Embryonic facial prominence (tissue), 1 donor: Measurements from ENCODE around the gene BCKDK.

Source experiments
- DNase-seq: peaks from one replicate; pipeline ENCODE4 v3.0.0-alpha.2; 2016; ENCODE audit errors: extremely low spot score

Gene BCKDK

DNA sequence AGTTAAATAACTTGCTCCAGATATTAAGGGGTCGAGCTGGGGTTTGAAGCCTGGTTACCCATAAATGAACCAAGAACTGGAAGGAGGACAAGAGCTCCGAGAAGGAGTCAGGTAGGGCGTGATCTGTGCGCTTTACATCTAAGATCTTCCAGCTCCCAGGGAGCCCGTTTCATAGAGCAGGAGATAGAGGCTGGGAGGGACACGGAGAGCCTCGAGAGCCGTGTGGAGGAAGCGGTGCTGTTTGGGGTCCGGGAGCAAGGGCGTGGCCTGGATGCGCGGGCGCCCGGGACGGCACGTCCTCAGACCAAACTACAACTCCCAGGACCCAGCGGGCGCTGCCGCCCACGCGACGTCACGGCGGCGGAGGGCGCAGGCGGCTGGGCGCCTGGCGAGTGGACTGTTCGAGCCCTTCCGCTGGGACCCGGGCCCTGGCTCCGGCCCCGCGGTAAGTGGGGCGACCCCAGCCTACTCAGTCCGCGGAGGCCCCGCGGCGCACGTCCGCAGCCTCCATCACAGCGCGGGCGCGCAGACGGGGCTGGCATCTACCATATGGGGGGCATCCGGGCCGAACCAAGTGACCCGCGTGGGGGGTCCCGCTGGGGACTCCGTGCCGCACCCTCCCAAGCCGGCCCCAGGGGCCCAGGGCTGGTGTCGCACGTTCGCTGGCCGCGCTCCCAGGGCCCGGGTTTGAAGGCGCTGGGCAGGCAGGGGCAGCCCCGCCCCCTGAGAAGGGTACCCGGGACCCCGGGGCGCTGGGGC lies at the start of gene BCKDK:
Gene BCKDK (plus strand): TSS at position 352 of the 759 bp plus-strand sequence. CDS start 838 bp downstream, outside the sequence.
- DNase-seq: no peak

DNA sequence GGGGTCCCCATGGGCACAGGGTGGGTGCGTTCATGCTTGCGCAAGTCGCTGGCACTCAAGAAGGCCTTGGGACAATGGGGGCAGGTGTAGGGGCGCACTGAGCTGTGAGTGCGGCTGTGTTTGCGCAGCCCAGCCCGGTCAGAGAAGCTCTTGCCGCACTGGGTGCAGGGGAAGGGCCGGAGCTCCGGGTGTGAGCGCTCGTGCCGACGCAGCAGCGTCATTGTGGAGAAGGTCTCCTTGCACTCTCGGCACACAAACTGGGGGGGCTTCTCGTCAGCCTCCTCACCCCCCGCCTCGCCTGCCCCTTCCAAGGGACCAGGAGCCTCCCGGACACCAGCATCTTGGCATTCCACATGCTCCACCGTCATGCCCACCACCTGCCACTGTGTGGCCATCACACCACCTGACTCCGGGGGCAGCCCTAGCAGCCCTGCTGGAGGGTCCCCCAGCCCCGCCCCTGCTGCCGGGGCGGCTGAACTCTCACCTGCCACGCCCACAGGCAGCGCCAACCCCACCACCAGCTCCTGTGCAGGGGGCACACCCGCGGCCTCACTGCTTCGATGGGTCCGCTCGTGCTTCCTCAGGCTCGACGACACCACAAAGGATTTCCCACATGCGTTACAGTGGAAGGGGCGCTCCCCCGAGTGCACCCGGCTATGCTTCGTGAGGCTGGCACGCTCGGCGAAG lies 46.9 kb upstream of the BCKDK start:
- no peak for DNase-seq

DNA sequence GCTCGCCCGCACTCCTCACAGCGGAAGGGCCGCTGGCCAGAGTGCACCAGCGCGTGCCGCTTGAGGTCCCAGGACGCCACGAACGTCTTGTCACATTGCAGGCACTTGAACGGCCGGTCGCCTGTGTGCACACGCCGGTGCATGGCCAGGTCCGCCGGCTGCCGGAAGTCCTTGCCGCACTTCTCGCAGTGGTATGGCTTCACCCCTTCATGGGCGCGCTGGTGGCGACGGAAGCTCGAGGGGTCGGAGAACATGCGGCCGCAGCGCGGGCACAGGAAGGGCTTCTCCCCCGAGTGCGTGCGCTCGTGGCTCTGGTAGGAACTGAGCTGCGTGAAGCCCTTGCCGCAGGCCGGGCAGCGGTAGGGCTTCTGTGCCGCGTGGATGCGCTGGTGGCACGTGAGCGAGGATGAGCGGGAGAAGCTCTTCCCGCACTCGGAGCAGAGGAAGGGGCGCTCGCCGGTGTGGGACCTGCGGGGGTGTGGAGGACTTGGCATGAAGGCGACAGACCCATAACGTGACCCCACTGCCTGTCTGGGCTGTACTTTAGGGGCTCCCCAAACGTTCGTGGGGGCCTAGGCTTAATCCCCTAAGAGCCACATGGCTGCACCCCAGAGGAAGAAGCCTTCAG lies 46.3 kb upstream of the BCKDK start:
- no peak for DNase-seq

DNA sequence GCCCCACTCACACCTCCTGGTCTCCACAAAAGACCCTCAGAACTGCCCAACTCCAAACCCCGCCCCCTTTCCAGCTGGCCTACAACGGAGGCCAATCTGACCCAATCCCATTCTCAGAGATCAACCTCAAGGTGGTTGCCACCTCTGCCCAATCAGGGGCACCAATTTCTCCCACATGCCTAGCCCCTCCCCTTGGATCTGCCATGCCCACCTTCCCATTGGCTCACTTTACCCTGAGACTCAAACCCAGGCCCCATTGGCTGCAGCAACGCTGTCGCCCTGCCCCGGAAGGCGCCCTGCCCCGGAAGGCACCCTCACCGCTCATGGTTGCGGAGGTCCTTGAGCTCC lies 44.7 kb upstream of the BCKDK start:
- DNase-seq: no peak

DNA sequence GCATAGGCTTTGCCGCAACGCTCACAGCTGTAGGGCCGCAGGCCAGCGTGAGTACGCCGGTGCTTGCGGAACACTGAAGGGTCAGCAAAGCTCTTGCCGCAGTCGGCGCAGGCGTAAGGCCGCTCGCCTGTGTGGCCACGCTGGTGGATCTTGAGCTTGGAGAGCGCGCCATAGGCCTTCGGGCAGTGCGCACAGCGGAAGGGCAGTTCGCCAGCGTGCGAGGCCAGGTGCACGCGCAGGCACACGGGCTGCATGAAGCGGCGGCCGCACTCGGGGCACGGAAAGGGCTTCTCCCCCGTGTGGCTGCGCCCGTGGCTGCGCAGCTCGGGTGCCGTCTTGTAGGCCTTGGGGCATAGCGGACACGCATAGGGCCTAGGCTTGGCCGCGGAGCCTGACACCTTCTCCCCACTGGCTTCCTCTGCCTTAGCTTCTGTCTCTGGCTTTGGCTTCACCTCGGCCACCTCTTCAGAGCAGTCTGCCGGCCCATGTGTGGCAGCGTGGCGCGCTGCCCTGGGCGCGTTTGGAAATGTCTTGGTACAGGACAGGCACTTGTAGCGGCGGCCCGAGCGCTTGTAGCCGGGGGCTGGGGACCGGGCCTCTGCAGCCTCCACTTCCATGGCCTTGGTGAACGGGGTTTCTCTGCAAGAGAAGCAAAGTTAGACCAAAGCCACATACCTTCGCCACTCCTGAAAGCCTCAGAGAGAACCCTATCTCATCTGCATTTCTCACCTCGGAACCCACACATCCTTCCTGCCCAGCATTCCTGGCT lies 44.2 kb upstream of the BCKDK start:
- DNase-seq: no peak

DNA sequence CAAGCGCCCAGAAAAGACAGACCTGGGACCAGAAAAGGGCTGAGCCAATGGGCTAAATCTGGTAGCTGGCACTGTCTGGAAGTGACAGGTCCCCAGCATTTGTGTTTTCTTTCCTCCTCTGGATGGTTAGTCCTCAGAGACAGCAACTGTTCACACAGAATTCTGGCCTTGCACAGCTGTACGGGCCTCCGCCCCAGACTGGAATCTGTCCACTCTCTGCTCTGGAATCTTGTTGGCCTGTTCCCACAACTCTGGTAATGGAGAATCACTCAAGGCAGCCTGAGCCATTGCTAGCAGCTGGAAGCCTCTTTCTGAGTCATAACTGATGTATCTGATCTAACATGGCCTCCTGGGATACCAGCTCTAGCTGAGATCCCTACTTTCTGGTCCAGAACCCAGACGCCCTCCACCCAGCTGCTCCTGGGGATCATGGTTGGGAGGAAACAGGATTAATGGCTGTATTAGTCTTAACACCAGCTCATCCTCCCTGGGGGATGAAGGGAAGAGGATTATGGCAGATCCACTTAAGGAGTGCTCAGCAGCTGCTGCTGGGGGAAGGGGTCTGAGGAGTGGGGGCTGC lies 43.2 kb upstream of the BCKDK start:
- no peak for DNase-seq

DNA sequence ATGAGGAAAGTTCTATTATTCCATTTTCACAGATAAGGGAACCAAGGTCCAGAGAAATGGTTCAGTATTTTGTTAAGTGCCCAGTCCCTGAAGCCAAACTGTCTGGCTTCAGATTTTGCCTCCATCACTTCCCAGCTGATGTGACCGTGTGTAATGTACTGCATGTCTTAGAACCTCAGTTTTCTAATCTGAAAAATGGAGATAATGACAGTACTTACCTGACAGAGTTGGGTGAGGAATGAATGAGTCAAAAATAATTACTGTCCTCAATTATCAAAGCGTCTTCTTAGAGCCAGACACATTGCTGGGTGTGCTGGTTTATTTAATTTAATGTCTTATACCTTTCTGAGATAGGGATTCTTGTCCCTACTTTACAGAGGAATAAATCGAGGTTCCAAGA lies 40.8 kb upstream of the BCKDK start:
- no peak for DNase-seq

DNA sequence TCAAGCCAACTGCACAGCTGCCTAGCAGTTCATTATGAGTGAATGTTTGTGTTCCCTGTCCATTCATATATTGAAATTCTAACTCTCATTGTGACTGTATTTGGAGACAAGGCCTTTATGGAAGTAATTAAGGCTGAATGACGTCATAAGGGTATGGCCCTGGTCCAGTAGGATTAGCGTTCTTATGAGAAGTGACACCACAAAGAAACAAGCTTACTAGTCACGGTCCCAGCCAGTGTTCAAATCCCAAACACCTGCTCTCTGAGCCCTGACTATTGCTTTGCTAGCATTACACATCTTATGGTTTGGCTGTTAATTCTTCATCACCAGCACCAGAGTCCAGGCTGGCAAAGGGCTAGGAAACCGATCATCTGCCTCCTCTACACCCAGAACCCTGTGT lies 36.3 kb upstream of the BCKDK start:
- DNase-seq: no peak

DNA sequence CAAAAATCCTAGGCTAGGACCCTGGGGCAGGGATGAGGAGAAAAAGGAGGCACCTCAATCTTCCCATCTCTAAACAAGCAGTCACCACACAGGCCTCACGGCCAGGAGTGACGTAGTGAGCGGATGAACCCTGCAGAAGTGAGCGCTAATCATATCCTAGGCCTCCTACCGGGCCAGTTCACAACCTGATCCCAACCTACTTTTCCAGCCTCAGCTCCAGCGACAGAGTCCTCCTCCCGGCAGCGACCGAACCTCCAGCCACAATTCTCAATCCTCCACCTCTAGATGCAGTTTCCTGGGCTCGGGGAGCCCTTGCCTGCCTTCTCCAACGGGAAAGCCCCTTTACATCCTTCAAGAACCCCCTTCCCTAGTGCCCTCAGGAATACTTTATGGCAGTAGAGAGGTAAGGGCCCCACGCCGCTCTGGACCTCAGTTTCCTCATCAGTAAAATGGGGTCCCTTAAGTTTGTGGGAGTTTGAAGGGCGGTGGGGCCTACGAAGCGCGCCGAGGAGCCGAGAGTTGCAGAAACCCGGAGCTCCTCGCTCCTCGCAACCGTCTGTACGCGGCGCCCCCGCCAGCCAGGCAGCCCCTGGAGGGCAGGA lies 35.5 kb upstream of the BCKDK start:
- DNase-seq: no peak

DNA sequence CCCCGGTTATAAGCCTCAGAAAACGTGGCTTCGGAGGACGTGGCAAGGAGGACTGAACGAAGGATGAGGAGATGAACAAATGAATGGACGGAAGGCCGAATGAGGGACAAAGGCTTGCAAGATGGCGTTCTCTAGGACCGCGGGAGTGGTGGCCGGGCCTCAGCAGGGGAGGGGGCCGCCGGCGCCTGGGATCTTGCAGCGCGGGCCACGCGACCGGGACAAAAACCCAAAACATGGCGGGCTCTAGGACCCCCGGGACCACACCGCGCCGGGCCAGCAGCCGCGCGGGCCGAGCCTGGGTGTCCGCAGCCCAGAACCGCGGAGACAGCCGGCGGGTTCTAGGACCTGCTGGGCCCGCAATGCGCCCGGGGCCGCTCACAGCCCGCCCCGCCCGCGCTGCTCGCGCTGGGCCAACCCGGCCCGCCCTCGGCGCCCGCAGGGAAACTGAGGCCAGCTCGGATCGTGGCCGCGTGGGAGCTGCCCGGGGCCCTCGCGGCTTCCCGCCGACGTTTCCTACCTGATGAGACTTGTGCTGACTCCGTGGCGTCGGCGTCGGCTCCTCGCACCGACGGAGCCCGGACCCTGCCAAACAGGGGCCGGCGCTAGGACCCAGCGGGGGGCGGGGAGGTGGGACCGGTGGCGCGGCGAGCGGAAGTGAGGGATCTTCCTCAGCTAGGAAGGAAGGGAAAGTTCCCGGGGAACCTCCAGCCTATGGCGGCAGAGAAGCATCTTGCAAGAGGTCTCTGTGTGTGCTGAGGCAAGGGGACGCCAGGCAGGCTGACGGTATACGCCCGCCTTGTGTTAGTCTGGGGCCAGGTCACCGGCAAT lies 34.8 kb upstream of the BCKDK start:
- DNase-seq: peak; percentile 89

DNA sequence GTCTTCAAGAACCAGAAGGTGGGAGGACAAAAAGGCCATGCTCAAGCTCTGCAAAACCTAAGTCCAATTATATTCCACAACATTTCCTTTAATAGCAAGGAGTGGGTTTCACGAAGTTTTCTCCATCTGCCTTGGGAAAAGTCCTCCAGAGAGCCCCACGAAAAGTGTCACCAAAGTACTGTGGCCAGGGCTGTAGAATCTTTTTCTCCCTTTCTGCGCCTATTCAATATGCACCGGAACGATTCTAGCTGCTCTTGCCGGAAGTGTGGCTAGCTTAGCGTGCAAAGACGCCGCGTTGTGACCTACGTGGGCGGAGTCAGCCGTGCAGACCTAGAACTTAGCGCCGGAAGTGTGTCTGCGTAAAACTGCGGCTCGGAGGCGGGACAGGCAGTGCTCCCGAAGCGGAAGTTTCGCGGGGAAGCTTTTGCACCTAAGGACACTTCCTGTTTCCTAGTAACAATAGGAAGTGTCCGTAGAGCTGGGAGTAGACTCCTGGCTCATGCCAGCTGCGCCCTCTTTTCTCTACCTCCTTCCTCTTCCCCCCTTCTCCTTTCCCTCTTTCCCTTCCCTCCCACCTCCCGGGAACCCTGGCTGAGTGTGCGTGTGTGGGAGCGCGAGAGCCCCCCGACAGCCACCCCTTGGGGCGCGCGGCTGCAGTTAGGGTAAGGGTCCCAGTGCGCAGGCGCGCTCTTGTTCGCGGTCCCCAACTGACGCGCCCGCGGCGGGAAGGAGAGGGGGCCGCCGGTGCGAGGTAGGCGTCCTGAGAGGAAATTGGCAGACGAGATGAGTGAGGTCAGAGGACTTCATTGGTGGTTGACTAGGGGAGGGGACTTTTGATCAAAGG lies 34.0 kb upstream of the BCKDK start, which contains the start of the genes ZNF646 and ZNF668:
Gene ZNF646 (plus strand): TSS at position 453 of the 844 bp plus-strand sequence. CDS start 1,903 bp downstream, outside the sequence.
Gene ZNF668 (minus strand): TSS at position 271 of the 844 bp plus-strand sequence. CDS start 9,781 bp downstream, outside the sequence.
- DNase-seq: peak; percentile 100

DNA sequence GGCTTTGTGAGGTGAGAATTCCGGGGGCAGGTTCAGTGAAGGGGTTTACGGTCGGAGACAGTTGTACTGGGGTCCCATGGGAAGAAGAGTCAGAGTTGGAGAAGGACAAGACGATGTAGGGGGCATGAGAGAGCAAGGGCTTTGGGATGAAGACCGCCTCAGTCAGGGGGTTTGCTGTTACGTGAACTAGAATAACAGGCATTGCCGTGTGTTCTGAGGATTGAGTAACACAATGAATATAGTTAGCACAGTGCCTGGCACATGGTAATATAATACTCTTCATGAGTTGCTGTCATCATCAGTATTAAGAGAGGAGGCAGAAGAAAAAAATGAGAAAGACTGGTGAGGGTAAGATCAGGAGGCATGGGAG lies 33.4 kb upstream of the BCKDK start:
- DNase-seq: no peak

DNA sequence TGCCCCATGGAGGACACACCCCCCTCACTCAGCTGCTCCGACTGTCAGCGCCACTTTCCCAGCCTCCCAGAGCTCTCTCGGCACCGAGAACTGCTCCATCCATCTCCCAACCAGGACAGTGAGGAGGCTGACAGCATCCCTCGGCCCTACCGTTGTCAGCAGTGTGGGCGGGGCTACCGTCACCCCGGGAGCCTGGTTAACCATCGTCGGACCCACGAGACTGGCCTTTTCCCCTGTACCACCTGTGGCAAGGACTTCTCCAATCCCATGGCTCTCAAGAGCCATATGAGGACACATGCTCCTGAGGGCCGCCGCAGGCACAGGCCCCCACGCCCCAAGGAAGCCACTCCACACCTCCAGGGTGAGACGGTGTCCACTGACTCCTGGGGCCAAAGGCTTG lies 31.9 kb upstream of the BCKDK start:
- DNase-seq: no peak

DNA sequence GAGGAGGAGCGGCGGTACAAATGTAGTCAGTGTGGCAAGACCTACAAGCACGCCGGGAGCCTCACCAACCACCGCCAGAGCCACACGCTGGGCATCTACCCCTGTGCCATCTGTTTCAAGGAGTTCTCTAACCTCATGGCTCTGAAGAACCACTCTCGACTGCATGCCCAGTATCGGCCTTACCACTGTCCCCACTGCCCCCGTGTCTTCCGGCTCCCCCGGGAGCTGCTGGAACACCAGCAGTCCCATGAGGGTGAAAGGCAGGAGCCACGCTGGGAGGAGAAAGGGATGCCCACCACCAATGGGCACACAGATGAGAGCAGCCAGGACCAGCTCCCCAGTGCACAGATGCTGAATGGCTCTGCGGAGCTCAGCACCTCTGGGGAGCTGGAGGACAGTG lies 31.2 kb upstream of the BCKDK start:
- DNase-seq: no peak

DNA sequence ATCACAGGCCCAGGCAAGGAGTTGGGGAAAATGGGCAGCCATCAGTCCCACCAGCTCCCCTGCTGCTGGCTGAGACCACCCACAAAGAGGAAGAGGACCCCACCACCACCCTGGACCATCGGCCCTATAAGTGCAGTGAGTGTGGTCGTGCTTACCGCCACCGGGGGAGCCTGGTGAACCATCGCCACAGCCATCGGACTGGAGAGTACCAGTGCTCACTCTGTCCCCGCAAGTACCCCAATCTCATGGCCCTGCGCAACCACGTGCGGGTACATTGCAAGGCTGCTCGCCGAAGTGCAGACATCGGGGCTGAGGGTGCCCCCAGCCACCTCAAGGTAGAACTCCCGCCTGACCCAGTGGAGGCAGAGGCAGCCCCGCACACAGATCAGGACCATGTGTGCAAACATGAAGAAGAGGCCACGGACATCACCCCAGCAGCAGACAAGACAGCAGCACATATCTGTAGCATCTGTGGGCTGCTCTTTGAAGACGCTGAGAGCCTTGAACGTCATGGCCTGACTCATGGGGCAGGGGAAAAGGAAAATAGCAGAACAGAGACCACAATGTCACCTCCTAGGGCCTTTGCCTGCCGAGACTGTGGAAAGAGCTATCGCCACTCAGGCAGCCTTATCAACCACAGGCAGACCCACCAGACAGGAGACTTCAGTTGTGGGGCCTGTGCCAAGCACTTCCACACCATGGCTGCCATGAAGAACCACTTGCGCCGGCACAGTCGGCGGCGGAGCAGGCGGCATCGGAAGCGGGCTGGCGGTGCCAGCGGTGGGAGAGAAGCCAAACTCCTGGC lies 30.4 kb upstream of the BCKDK start:
- no peak for DNase-seq

DNA sequence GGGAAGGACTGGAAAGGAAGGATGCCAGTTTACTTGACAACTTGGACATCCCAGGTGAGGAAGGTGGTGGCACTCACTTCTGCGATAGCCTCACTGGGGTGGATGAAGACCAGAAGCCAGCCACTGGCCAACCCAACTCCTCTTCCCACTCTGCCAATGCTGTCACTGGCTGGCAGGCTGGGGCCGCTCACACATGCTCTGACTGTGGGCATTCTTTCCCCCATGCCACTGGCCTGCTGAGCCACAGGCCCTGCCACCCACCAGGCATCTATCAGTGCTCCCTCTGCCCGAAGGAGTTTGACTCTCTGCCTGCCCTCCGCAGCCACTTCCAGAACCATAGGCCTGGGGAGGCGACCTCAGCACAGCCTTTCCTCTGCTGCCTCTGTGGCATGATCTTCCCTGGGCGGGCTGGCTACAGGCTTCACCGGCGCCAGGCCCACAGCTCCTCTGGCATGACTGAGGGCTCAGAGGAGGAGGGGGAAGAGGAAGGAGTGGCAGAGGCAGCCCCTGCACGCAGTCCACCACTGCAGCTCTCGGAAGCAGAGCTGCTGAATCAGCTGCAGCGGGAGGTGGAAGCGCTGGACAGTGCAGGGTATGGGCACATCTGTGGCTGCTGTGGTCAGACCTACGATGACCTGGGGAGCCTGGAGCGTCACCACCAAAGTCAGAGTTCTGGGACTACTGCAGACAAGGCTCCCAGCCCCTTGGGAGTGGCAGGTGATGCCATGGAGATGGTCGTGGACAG lies 29.4 kb upstream of the BCKDK start:
- no peak for DNase-seq

DNA sequence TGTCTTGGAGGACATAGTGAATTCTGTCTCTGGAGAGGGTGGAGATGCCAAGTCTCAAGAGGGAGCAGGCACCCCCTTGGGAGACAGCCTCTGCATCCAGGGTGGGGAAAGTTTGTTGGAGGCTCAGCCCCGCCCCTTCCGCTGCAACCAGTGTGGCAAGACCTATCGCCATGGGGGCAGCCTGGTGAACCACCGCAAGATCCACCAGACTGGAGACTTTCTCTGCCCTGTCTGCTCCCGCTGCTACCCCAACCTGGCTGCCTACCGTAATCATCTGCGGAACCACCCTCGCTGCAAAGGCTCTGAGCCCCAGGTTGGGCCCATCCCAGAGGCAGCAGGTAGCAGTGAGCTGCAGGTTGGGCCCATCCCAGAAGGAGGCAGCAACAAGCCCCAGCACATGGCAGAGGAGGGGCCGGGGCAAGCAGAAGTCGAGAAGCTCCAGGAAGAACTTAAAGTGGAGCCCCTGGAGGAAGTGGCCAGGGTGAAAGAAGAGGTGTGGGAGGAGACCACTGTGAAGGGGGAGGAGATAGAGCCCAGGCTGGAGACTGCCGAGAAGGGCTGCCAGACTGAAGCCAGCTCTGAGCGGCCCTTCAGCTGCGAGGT lies 28.7 kb upstream of the BCKDK start:
- no peak for DNase-seq
